GM18858 (cell line): Measurements from ENCODE around the gene VWA5B1.
"Not testable (repeated sequence)": the region's sequence is repeated elsewhere in the genome, so short reads cannot be mapped to it uniquely, and the experiment has no call there.

ENCODE experiments used
- ATAC-seq: cut with Tn5 transposase; IDR thresholded peaks from one replicate; pipeline ENCODE4 v1.9.1; 2021; ENCODE audit not compliant: unreplicated experiment

VWA5B1 gene, protein sequence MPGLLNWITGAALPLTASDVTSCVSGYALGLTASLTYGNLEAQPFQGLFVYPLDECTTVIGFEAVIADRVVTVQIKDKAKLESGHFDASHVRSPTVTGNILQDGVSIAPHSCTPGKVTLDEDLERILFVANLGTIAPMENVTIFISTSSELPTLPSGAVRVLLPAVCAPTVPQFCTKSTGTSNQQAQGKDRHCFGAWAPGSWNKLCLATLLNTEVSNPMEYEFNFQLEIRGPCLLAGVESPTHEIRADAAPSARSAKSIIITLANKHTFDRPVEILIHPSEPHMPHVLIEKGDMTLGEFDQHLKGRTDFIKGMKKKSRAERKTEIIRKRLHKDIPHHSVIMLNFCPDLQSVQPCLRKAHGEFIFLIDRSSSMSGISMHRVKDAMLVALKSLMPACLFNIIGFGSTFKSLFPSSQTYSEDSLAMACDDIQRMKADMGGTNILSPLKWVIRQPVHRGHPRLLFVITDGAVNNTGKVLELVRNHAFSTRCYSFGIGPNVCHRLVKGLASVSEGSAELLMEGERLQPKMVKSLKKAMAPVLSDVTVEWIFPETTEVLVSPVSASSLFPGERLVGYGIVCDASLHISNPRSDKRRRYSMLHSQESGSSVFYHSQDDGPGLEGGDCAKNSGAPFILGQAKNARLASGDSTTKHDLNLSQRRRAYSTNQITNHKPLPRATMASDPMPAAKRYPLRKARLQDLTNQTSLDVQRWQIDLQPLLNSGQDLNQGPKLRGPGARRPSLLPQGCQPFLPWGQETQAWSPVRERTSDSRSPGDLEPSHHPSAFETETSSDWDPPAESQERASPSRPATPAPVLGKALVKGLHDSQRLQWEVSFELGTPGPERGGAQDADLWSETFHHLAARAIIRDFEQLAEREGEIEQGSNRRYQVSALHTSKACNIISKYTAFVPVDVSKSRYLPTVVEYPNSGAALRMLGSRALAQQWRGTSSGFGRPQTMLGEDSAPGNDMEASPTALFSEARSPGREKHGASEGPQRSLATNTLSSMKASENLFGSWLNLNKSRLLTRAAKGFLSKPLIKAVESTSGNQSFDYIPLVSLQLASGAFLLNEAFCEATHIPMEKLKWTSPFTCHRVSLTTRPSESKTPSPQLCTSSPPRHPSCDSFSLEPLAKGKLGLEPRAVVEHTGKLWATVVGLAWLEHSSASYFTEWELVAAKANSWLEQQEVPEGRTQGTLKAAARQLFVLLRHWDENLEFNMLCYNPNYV

DNA sequence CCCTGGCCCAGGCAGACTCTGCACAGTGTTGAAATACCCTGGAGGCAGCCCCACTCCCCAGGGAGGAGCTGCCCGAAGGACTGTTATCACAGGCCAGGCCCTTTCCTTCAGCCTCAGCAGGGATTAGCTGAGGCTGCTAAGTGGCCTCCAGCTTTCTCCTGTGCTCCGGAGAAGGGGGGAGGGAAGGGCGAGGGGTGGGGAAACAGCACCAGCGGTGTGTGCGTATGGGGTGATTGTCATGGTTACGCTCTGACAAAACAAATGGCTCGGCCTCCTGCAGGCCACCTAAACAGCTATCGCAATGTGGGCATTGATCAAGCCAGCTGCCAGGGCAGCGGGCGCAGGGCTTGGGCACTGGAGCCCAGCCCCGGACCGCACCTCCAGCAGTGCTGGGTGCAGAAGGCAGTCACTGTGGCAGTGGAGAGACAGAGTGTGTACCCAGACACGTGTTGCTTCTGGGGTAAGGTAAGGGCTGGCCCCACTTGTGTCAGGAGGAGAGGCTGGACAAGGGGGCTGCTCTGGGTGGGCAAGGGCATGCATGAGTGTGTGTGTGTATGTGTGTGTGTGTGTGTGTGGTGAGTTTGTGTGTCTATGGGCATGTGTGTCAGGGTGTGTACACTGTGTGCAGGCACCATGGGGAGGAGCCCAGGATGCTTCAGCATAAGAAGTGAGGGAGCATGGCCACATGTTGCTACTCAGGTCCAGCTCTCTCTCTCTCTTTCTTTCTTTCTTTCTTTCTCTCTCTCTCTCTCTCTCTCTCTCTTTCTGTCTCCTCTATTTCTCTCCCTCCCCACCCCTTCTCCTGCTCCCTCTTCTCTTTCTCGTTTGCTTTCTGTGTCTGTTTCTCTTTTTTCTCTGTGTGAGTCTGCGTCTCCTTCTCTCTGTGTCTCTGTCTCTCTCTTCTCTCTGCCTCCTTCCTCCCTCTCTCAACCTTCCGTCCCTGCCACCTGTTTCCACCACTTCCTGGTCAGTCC, at the start of gene VWA5B1:
Gene VWA5B1, plus strand, starts transcription at position 252 of the 974 bp plus-strand sequence. CDS start 19,727 bp downstream, outside the sequence.
- ATAC-seq, result no peak

DNA sequence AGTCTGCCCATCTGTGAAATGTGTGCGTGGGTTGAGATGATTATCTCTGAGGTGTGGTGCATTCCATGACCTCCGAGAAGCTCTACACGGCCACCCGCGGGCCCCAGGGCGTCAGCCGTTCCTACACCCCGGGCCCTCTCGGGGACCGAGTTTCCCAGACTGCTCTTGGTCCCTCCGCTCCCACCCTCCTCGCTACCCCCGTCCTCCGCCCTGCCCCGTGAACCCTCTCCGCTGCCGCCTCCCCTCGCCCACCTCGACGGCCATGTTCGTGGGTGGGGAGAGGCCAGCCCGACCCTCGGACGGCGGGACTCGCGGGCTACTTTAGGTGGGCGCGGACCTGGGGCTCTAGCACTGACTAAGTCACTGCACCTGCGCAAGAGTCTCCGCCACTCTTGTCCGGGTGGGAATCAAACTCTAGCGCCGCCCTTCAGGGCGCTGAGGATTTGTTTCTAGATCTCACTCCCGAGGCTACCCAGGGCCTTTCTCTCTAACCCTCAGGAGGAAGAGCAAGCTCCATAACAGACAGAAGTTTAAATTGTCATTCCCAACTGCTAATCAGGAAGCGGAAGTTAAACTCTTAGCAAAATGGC, 47.7 kb upstream of the VWA5B1 start:
- ATAC-seq, result no peak

DNA sequence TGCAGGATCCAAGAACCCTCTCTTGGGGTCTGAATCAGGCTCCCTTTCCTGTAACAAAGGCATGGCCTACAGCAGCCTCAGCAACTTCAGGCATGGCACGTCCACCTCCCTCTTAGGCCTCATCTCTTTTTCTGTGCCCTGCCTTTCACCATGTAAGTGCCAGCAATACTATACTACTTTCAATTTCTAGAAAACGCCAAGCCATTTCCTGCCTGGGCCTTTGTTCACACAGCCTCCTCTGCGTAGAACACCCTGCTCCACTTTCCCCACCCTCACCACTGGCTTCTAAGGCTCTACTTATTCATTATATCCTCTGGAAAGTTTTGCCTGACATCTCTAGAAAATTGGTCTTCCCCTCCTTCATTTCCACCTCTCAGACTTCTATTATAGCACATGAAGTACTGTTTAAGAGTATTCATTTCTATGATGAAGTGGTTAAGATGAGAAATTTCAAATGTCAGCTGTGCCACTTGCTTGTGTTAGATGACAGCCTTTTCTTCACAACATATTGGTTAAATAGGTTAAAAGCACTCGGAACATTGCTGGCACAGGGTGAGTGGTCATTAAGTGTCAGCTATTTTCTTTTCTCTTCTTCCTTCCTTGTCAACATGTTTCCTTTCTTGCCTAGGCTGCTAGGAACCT, 41.6 kb upstream of the VWA5B1 start:
- no peak for ATAC-seq

DNA sequence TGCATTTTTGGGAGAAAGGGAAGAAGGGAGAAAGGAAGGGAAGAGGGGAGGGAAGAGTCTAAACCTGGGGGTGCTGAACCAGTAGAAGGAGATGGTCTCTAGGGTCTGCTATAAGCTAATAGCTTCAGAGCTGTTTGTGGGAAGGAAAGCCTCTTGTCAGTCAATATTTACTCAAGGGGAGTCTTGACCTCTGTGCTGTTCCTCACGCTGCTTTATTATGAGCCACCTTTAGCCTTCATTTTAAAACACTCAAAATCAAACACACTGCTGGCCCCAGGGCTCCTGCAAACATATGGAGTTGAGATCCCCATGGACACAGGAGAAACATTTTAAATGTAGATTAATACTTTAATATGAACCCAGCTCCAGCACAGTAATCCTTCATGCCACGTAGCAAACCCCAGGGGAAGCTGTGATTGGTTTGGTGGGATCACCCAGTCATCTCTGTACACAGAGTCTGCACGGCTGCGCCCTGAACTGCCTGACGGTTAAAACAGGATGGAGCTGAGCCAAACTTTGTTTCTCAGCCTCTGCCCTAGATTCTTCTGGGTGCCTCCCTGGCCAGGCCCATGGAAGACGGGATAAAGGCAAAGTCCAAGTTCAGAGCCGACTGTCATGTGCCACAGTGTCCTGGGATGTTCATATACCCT, 40.2 kb upstream of the VWA5B1 start:
- ATAC-seq, result no peak

DNA sequence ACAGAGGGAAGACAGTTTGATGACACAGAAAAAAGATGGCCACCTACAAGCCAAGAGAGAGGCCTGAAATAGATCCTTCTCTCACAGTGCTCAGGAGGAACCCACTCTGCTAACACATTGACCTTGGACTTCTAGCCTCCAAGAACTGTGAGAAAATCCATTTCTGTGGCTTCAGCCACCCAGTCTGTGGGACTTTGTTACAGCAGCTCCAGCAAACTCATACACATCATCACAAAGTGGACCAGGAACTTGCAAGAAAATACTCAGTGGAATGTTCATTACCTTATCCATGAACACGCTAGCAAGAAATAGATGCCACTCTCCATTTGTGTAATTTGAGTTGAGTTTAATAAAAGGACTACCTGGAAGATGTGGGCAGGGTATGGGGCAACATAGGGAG, 38.1 kb upstream of the VWA5B1 start:
- ATAC-seq, result no peak

DNA sequence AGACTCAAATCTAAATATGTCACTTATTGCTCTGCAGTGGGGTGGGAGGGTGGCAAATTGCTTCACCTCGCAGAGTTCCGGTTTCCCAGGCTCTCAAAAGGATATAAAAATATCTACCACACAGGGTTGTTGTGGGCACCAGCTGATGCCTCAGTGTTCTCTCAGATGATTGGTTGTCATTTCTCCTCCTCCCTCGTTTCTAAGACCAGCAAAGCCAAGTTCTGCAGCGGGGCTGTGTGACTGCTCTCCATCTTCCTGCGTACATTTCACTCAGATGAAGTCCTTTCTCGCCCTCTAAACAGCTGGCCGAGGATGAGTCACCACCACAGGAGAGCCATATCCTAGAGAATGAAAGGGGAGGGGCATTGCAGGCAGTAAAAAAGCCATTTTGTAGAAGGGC, 35.0 kb upstream of the VWA5B1 start:
- no peak for ATAC-seq

DNA sequence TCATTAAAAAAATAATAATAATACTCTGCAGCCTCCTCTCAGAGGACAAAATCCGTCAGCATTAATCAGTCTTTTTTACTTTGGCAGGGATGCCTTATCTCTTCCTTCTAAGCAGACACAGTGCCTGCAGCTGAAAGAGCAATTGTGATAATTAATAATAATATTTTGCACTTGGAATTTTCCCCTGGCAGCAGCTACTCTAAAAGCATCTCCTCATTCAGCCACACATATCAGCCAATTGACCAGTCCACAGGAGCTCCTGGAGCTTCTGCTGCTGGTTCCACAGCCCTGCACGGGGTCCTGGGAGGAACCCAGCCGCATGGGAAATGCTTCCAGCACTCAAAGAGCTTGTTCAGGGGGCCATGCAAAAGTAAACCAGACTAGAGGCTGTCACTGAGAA, 31.0 kb upstream of the VWA5B1 start:
- no peak for ATAC-seq

DNA sequence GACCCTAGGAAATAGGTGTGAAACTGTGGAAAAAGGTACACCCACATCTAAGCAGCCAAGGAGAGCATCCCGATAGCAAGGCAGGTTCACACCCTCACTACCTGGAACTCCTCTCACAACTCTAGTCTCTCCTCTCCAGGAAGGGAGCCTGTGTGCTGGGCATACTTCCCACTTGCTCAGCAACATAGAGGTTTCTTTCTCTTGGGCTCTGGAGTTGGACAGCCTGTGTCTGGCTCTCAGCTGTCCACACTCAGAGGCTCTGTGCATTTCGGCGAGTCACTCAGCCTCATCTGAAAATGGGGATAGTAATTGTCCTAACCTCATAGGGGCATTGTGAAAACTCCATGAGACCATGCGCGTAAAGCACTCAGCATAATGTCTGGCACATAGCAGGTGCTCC, 29.6 kb upstream of the VWA5B1 start:
- ATAC-seq, result no peak

DNA sequence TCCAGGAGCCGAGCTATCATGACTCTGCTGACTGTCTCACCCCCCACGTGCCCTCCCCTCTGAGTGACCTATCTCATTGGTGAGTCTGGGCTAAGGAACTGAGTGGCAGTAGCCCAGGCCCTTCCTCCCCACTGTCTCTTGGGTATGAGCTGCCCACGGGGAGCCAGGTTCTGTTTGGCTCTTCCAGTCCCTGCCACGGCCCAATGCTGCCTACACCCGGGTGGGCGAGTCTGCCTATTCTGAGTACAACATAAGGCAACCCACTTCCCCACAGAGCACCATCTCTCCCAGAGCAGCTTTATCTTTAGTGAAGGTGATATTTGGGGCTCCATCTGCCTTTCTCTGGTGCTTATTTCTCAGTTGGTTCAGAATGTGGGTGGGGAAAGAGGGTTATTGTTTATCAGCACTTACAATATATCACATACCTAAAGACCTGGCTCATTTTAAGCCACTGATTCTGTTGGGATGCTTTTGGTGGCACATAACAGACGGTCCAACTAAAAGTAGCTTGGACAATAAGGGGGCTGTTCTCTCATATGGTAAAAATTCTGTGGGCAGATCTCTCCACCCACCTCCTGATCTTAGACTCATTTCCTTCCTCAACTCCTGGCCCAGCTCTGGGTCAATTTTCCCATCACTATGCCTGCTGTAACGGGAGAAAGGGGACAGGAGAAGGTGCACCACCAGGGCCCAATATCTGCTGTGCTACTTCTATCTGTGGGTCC, 27.7 kb upstream of the VWA5B1 start:
- ATAC-seq, result no peak

DNA sequence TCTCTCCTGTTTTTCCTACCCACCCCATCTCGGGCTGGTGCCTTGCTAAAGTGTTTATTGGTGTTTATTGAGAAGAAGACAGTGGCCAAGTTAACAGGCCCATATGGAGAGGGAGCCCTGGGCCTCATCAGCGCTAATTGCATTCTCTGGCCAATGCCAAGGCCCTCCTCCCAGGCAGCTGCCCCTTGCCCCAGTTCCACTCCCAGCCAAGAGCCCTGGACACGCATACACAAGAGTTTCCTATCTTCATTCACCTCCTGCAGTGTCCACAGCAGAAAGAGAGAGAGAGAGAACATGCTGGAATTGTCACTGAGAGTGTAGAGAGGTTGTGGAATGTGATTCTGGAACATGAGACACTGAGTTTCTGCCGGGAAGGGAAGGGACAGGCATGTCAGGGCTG, 25.4 kb upstream of the VWA5B1 start:
- ATAC-seq, result no peak

DNA sequence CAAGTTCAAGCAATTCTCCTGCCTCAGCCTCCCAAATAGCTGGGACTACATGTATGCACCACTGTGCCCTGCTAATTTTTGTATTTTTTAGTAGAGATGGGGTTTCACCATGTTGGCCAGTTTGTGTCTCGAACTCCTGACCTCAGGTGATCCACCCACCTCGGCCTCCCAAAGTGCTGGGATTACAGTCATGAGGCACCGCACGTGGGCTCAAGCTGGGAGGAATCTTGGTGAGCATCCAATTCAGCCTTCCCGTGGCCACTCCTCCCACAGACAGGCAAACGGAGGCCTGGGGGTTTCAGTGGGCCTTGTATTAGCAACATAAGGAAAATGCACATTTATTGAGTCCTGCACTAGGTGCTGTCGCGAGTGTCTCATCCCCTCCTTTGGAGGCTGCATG, 24.5 kb upstream of the VWA5B1 start:
- ATAC-seq, result no peak

DNA sequence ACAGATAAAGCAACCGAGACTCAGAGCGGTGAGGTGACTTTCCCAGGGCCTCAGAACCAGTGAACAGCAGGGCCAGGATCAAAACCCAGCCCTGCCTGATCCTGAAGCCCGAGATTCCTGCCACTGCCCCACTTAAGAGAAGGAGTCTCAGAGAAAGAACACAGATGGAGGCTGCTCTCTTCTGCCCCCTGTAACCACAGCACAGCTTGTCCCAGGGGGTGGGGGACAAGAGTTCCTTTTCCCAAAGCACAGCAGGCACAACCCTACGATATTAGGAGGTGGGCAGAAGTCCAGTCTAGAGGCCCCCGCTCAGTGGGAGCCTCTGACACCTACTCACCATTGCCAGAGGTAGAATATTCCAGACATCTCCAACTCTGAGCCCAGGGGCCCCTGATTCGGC, 24.0 kb upstream of the VWA5B1 start:
- ATAC-seq, result no peak

DNA sequence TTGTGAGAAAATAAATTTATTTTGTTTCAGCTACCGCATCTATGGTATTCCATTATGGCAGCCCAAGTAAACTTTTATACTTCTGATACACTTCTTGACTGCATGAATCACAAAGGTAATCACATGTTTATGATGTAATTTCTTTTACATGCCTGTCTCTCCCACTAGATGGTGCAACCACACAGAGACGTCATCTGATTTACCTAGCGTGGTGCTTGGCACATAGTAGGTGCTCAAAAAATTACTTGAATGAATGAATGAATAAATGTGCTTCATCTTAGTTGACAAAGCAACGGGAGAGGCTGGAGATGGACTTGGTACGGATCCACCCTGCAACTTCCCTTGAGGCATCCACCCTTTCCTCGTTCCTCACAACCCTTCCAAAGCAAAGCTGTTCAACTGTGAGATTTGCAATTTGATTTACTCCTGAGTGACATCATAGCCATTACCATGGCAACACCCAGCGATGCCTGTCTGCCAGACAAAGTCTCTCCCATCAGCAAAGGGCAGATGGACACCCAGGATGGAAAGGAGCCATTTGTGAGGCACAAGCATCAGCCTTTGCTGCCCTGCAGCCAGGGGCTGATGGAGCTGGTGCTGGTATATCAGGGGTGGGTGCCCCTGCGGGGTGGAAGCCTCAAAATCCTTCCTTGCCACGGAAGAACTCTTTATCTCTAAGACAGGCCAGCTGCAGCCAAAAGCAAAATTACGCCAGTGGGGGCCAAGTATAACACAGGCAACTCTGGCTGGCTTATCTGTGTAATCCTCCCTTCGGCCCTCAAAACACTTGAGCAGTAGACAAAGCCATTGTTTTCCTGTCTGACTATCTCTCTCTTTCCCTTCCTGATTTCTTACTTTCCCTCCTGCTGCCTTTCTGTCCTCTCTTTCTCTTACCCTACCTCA, 18.9 kb upstream of the VWA5B1 start:
- ATAC-seq, result no peak

DNA sequence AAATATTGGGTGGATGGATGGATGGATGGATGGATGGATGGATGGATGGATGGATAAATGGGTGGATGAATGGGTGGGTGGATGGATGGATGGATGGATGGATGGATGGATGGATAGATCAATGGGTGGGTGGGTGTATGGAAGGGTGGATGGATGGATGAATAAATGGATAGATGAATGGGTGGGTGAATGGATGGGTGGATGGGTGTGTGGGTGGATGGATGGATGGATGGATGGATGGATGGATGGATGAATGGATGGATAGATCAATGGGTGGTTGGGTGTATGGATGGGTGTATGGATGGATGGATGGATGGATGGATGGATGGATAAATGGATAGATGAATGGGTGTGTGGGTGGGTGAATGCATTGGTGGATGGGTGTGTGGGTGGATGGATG, 17.0 kb upstream of the VWA5B1 start:
- ATAC-seq, result not testable (repeated sequence)

DNA sequence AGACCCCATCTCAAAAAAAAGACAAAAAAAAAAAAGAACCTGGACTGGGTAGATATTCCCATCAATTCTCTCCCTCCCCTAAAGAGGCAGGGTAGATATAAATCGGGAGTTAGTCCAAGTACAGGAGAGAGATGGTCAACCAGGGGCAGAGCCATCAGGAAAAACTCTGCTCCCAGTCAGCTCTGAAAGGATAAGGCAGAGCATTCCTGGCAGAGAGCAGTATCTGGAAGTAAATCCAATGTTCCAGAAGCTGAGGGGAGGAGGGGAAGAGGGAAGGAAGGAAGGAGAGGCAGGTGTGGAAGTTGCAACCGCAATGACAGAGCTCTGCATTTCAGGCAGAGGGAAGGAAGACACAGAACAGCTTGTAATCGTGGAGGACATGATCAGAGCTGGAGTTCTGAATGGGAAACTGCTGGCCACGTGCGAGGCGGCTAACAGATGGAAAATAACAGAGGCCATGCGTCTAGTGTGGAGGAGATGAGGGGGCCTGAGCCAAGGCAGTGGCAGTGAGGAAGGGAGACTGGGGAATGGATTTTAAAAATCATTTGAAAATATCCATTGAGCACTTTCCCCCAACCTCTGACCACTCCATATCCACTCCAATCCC, 15.3 kb upstream of the VWA5B1 start:
- ATAC-seq, result no peak

DNA sequence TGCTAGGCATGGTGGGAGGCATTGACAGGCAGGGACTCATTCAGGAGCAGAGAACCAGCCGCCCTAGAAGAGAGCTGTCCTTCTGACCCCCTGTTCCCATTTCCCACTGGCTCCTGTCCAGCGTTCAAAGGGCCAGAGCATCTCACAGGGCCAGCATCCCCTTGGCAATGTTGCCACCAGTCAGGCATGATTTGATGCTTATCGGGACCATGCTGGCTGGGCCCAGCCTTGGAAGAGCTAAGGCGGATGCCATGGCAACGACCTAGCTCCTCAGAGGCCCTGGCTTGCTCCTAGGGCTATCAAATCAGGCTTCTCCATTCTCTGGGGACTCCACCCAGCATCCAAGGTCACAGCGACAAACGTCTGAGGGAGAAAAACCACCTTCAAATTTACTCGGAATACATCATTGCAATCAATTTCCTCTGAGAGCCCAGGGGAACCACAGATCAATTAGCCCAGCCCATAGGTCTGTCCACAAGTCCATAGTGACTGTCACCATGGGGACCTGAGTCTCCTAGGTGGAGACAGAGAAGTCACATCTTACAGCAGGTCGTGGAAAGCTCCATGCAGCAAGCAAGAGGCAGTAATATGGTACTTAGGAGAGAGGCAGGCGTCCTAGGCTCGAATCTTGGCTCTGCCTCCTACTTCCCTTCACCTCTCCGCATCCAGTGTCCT, 14.1 kb upstream of the VWA5B1 start:
- no peak for ATAC-seq
